Uterus (tissue), 2 donors: ENCODE measurements around the gene PACS1.

ENCODE experiments used
- CTCF ChIP-seq, 4 experiments: fragments of 200-600 bp in 2 of 4; fragments of 450-650 bp in 2 of 4; sonication (generic) in 2 of 4; IDR thresholded peaks; one replicate each; pipeline ENCODE4 v1.5.1; 2016 to 2019; ENCODE audit warnings: antibody characterized with exemption in 4 of 4, mild to moderate bottlenecking in 2 of 4, moderate library complexity in 1 of 4
- POLR2A ChIP-seq, 2 donors: fragments of 450-650 bp; IDR thresholded peaks; one replicate each; pipeline ENCODE4 v1.6.1; 2016; ENCODE audit warnings: antibody characterized with exemption in 2 of 2, mild to moderate bottlenecking in 1 of 2, moderate library complexity in 1 of 2

GRCh38 chr11:66100272-66101065 lies 30.4 kb downstream of the PACS1 start:
- no peak for TF ChIP-seq CTCF (IDR thresholded peaks at IDR 0.05)
- no peak for TF ChIP-seq POLR2A (IDR thresholded peaks at IDR 0.05)
